Activated CD8-positive, alpha-beta memory T cell treated with anti-CD3 and anti-CD28 coated beads, Interleukin-2, amount 50 U/mL, for 4 hours (primary cell): ENCODE measurements around the gene CA10.

ENCODE experiments used
- DNase-seq: peaks from one replicate; pipeline ENCODE4 v3.0.0-alpha.2; 2020

Gene CA10

DNA sequence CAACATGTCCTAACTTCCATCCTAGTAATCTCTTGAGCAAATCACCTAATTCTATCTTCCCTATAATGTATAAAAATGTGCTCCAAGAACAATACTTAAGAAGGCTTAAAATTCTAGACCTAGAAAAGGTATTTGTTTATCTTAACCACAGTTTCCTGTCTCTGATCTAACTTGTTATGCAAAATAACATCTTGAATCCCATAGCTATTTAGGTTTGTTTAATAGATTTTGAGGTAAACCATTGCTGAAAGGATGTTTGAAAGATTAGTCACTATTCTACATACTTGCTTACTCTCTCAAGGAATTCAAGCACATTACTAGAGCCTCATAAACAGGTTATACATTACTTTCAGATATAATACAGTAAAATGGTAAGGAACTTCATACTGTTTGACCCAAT, 13.0 kb downstream of the CA10 start:
- DNase-seq = no peak

- no peak for DNase-seq
Measured at GRCh38 chr17:52143542-52143941, 15.0 kb downstream of the CA10 start.

GRCh38 chr17:52140601-52141000, 17.9 kb downstream of the CA10 start:
- no peak for DNase-seq

- DNase-seq = no peak
Measured at GRCh38 chr17:52138752-52139151, 19.8 kb downstream of the CA10 start.

- no peak for DNase-seq
Measured at GRCh38 chr17:52138350-52138749, 20.2 kb downstream of the CA10 start.

DNA sequence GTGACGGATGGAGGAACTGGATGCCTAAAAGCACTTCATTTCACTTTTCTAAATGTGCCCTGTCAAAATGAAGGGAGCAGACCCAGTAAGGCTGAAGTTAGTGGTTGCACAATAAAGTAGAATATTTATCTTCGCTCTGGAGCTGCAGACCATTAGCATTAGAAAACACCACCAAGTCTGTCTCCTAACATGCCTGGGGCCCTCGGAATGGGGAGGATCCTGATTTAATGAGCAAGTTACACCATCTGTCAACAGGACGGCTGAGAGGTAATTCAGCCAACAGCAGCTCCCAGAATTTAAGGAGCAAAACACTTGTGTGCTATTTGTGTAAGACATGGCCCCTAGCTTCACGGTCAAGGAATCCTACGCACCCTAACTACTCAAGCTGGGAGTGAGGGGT, 22.3 kb downstream of the CA10 start:
- no peak for DNase-seq

- DNase-seq = no peak
Measured at GRCh38 chr17:52134641-52135040, 23.9 kb downstream of the CA10 start.

- no peak for DNase-seq
Measured at GRCh38 chr17:52128721-52129120, 29.8 kb downstream of the CA10 start.

GRCh38 chr17:52124993-52125392, 33.5 kb downstream of the CA10 start:
- DNase-seq = no peak

DNA sequence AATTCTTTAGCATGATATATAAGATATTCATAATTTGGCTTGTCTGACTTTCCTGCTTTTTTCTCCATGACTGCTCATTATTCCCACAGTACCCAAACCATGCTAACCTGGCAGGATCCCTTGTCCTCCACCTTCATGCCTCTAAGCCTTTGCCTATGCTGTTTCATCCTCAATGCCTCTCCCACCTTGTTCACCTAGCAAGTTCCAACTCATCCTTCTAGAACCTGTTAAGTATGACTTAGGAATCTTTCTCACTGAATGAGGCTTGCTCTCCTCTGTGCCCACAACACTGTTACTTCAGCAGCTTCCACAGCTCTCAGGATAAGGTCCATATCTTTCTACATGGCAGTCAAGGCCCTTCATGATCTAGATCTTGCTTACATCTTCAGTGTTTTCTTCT, 34.0 kb downstream of the CA10 start:
- DNase-seq = no peak

DNA sequence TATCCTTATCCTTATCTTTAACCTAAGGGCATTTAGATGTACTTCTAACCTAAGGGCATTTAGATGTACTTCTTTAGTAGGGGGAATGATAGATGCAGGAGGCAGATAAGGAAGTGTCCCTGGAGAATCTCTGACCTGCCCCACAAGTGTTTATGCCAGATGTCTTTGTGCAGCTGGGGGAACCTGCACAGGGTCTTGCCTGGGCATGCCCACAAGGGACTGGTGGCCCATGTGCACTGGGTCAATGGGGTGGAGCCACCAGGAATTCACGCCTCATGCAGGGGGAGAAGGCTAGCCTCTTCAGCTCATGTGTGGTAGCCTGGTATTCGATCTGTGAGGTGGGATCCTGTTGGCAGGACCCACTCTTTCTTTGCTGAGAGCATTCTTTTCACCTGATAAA, 38.0 kb downstream of the CA10 start:
- DNase-seq = no peak

GRCh38 chr17:52110923-52111581, 47.5 kb downstream of the CA10 start:
- DNase-seq = no peak

GRCh38 chr17:52106638-52107261, 51.8 kb downstream of the CA10 start:
- DNase-seq = no peak

DNA sequence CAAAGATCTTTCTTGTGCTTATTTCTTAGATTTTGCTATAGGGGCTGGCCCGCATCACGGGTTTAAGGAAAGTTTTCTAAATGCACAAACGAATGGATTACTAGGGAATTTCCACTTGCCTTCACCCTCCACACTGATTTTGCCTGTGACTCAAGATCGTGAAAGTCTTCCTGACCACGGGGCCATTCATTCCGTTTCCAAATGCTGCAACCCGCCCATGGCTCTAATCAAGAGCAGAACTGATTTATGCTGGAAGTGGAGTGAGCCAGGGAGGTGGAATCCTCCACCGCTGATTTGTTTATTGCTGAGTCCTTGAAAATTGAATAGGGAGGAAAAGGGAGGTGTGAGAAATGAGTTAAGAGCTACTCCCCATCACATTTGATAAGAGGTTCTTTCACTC, 52.4 kb downstream of the CA10 start:
- DNase-seq = no peak

DNA sequence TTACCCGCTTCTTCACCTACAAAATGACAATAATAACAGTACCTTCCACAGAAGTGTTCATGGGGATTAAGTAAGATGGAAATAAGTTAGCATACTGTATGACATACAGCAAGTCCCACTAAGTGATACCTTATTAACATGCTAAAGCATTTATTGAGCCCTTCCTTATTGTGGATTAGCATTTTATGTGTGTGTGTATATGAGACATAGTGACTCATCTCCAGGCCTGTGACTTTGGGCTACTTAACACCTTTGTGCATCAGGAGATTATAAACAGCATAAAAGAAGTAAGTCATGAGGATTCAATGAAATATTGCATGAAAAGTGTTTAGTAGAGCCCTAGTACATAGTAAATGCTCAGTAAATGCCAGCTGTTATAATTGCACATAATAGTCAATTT, 52.9 kb downstream of the CA10 start:
- DNase-seq = no peak

DNA sequence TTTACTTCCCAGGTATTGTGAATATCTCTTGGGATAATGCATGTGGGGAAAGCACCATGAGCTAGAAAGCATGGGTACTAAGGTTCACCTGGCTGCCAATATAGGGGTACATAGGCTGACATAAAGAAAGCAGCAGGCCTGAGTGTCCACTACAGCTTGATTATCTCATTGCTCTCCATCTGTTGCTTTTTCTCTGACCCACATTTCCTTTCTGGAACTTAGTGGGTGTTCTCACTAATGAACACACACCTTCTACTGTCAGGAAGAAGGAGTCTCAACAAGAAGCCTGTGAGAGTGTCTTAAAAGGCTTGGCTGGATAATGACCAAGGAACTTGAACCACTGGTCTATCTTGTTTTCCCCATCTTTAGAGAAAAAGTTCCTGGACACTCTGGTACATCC, 62.5 kb downstream of the CA10 start:
- DNase-seq = no peak

DNA sequence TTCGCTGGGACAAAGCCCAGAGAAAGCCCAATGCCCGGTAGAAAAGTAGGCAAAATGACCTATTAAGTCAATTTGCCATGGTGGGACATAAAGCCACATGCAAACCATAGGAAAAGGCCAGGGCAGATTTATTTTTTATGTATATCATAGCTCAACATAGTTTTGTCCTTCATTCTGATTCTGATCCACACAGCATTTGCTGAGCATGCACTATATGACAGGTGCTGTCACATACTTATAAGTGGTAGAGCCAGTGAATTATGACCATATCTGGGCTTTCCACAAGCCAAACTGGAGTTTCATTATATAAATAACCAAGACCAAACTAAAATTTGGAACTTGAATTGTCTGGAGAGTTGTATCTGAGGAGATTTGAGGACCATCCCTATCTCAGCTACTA, 74.3 kb downstream of the CA10 start:
- DNase-seq = no peak

GRCh38 chr17:52079496-52079895, 79.0 kb downstream of the CA10 start:
- DNase-seq = no peak

- DNase-seq = no peak
Measured at GRCh38 chr17:52071712-52072111, 86.8 kb downstream of the CA10 start.

DNA sequence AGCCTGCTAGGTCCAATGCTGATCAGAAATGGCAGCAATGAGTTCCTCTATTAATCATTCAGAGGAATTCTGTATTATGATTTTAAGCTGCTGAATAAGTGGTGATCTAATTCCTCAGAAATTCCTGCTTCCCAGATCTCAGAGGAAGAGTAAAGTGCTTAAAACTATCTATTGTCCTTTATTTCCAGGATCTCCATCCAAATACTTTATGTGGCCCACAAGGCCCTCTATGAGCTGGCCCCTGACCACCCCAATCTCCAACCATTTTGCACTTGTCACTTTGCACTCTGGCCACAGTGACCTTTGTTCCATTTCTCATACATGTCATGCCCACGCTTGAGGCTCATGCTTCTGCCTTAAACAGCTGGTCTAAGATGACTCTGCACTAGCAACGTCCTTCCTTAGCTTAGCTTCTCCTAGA, 93.7 kb downstream of the CA10 start:
- no peak for DNase-seq

DNA sequence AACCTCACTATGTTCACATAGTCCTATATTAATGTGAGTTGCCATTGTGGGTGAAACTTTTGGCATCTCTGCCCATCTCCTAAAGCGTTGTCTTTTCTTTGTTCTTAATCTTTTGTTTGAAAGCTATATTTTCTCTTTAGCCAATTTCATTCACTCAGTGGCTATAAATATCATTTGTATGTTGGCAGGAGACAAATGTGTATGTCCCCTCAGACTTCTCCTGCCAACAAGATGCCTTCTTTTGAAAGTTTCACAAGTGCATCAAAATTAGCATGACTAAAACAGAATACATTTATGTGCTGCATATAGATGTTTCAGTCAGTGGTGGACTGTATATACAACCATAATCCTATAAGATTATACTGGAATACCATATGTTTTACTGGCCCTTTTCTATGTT, 109.0 kb downstream of the CA10 start:
- no peak for DNase-seq

DNA sequence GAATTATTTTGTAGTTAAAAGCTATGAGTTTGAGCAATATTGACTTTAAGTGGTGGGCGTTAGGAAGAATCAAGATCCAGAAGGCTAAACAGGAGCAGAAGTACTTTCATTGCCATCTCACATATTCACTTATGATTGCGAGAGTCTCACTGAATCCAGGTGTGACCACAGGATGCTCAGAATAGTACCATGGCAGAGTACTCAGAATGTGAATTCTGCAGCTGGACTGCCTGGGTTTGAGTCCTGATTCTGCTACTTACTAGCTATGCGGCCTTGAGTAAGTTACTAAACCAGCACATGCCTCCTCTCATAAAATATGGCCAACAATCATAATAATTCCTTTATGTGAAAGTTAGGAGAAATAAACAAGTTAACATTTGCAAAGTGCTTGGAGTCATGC, 109.5 kb downstream of the CA10 start:
- DNase-seq = no peak

- DNase-seq = no peak
Measured at GRCh38 chr17:52048137-52048898, 110.2 kb downstream of the CA10 start.

GRCh38 chr17:52047086-52047485, 111.4 kb downstream of the CA10 start:
- DNase-seq = no peak
